SK-N-SH treated with all-trans-retinoic acid at 6 μM for 48 hours (cell line): ENCODE data around the gene MACROD1.

Source experiments
- ATAC-seq: fragments of 200-7000 bp; cut with Tn5 transposase; 3 replicates; pipeline ENCODE4 v1.9.1; 2020; ENCODE audit warnings: mild to moderate bottlenecking, moderate library complexity
- ARNTL ChIP-seq: fragments of 450-650 bp; formaldehyde crosslinking; IDR thresholded peaks from 2 replicates; pipeline ENCODE4 v1.5.0; 2020; ENCODE audit warnings: low read depth, mild to moderate bottlenecking, moderate library complexity, borderline replicate concordance
- BACH2 ChIP-seq: fragments of 250-450 bp; sonication (Bioruptor Pico); IDR thresholded peaks from 2 replicates; pipeline ENCODE4 v1.9.0; 2021; ENCODE audit warnings: mild to moderate bottlenecking, borderline replicate concordance
- ESRRG ChIP-seq: fragments of 250-450 bp; sonication (Bioruptor Pico); IDR thresholded peaks from 2 replicates; pipeline ENCODE4 v1.6.1; 2021; ENCODE audit warnings: mild to moderate bottlenecking
- GLIS3 ChIP-seq: fragments of 250-450 bp; sonication (Bioruptor Pico); IDR thresholded peaks from 2 replicates; pipeline ENCODE4 v1.5.0; 2020; ENCODE audit warnings: mild to moderate bottlenecking, moderate library complexity
- ISL1 ChIP-seq: fragments of 250-450 bp; sonication (Bioruptor Pico); IDR thresholded peaks from 2 replicates; pipeline ENCODE4 v2.1.2; 2022; ENCODE audit warnings: mild to moderate bottlenecking, moderate library complexity
- OSR1 ChIP-seq: fragments of 250-450 bp; sonication (Bioruptor Pico); IDR thresholded peaks from 2 replicates; pipeline ENCODE4 v1.8.0; 2022; ENCODE audit warnings: moderate library complexity, mild to moderate bottlenecking, inconsistent platforms
- POU6F1 ChIP-seq: fragments of 250-450 bp; sonication (Bioruptor Pico); IDR thresholded peaks from 2 replicates; pipeline ENCODE4 v1.8.0; 2021; ENCODE audit warnings: low read depth, mild to moderate bottlenecking, moderate library complexity, borderline replicate concordance
- PPARA ChIP-seq: fragments of 250-450 bp; sonication (Bioruptor Pico); IDR thresholded peaks from 2 replicates; pipeline ENCODE4 v1.5.0; 2020; ENCODE audit warnings: mild to moderate bottlenecking, borderline replicate concordance
- RARB ChIP-seq: fragments of 250-450 bp; sonication (Bioruptor Pico); IDR thresholded peaks from 2 replicates; pipeline ENCODE4 v1.8.0; 2021; ENCODE audit warnings: mild to moderate bottlenecking, moderate library complexity
- SNAI2 ChIP-seq: fragments of 250-450 bp; sonication (Bioruptor Pico); IDR thresholded peaks from 2 replicates; pipeline ENCODE4 v1.5.0; 2020; ENCODE audit warnings: mild to moderate bottlenecking, moderate library complexity
- TCF4 ChIP-seq: fragments of 250-450 bp; sonication (Bioruptor Pico); IDR thresholded peaks from 2 replicates; pipeline ENCODE4 v1.8.0; 2021; ENCODE audit warnings: mild to moderate bottlenecking, moderate library complexity, borderline replicate concordance
- TOX ChIP-seq: fragments of 250-450 bp; sonication (Bioruptor Pico); IDR thresholded peaks from 2 replicates; pipeline ENCODE4 v1.8.0; 2021; ENCODE audit warnings: mild to moderate bottlenecking, moderate library complexity, borderline replicate concordance
- ZC3H10 ChIP-seq: fragments of 250-450 bp; sonication (Bioruptor Pico); IDR thresholded peaks from 2 replicates; pipeline ENCODE4 v1.5.1; 2021; ENCODE audit warnings: mild to moderate bottlenecking, moderate library complexity
- ZFP3 ChIP-seq: fragments of 250-450 bp; sonication (Bioruptor Pico); IDR thresholded peaks from 2 replicates; pipeline ENCODE4 v1.5.0; 2020; ENCODE audit warnings: mild to moderate bottlenecking, moderate library complexity
- ZFP30 ChIP-seq: fragments of 450-650 bp; formaldehyde crosslinking; IDR thresholded peaks from 2 replicates; pipeline ENCODE4 v1.5.0; 2022; ENCODE audit warnings: mild to moderate bottlenecking, moderate library complexity
- ZNF565 ChIP-seq: fragments of 450-650 bp; formaldehyde crosslinking; conservative IDR thresholded peaks from 2 replicates; pipeline ENCODE4 v1.5.0; 2020; ENCODE audit warnings: low read depth, mild to moderate bottlenecking, moderate library complexity
- ZNF70 ChIP-seq: fragments of 450-650 bp; formaldehyde crosslinking; IDR thresholded peaks from 2 replicates; pipeline ENCODE4 v1.5.0; 2020; ENCODE audit warnings: mild to moderate bottlenecking, moderate library complexity
- ZNF8 ChIP-seq: fragments of 450-650 bp; formaldehyde crosslinking; IDR thresholded peaks from 2 replicates; pipeline ENCODE4 v1.5.0; 2020; ENCODE audit warnings: mild to moderate bottlenecking, moderate library complexity
- TF ChIP-seq, protein P1 (sequence below): fragments of 250-450 bp; sonication (Bioruptor Pico); IDR thresholded peaks from 2 replicates; pipeline ENCODE4 v1.5.1; 2020; ENCODE audit warnings: low read depth, mild to moderate bottlenecking, moderate library complexity
- TF ChIP-seq, protein P2 (sequence below): fragments of 250-450 bp; sonication (Bioruptor Pico); IDR thresholded peaks from 2 replicates; pipeline ENCODE4 v1.8.0; 2020; ENCODE audit warnings: mild to moderate bottlenecking, moderate library complexity, borderline replicate concordance
- TF ChIP-seq, protein P3 (sequence below): fragments of 250-450 bp; sonication (Bioruptor Pico); IDR thresholded peaks from 2 replicates; pipeline ENCODE4 v1.5.1; 2021; ENCODE audit warnings: mild to moderate bottlenecking, moderate library complexity

The MACROD1 gene

GRCh38 chr11:64210301-64211020 is 44.5 kb upstream of the MACROD1 start:
- no peak for TF ChIP-seq ZFP3 (CRISPR knock-in tag)
- no peak for TF ChIP-seq ISL1
- no peak for TF ChIP-seq SNAI2 (CRISPR knock-in tag)
- TF ChIP-seq, protein P1, sequence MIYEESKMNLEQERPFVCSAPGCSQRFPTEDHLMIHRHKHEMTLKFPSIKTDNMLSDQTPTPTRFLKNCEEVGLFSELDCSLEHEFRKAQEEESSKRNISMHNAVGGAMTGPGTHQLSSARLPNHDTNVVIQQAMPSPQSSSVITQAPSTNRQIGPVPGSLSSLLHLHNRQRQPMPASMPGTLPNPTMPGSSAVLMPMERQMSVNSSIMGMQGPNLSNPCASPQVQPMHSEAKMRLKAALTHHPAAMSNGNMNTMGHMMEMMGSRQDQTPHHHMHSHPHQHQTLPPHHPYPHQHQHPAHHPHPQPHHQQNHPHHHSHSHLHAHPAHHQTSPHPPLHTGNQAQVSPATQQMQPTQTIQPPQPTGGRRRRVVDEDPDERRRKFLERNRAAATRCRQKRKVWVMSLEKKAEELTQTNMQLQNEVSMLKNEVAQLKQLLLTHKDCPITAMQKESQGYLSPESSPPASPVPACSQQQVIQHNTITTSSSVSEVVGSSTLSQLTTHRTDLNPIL (CRISPR knock-in tag), result no peak
- TF ChIP-seq TOX (CRISPR knock-in tag), result no peak
- TF ChIP-seq ESRRG (CRISPR knock-in tag), result no peak
- no peak for TF ChIP-seq ZC3H10 (CRISPR knock-in tag)
- TF ChIP-seq ZFP30, result no peak
- no peak for TF ChIP-seq PPARA (CRISPR knock-in tag)
- TF ChIP-seq GLIS3, result no peak
- no peak for TF ChIP-seq ZNF8 (CRISPR knock-in tag)
- TF ChIP-seq RARB, result no peak
- no peak for TF ChIP-seq POU6F1 (CRISPR knock-in tag)
- TF ChIP-seq ZNF565 (CRISPR knock-in tag), result no peak
- no peak for TF ChIP-seq ZNF70
- no peak for TF ChIP-seq ARNTL
- ATAC-seq, result no peak

DNA sequence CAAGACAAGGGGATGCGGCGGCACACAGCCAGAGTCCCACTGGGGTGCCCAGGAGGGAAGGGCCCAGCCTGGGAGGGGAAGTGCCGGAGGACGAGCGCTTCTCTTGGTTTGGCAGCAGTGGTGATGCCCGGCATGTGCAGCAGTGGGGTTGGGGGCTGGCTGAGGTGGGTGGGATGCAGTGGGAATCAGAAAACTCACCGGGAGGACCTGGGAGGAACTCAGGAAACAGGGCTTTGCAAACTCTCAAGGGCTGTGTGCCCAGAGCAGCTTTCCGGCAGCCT is 43.6 kb upstream of the MACROD1 start:
- TF ChIP-seq OSR1 (CRISPR knock-in tag) (no peak), ESRRG (CRISPR knock-in tag) (no peak), ZNF8 (CRISPR knock-in tag) (no peak), ARNTL (no peak), PPARA (CRISPR knock-in tag) (no peak), ISL1 (no peak), ZC3H10 (CRISPR knock-in tag) (no peak), GLIS3 (no peak), POU6F1 (CRISPR knock-in tag) (no peak), BACH2 (CRISPR knock-in tag) (no peak), TCF4 (CRISPR knock-in tag) (no peak), TOX (CRISPR knock-in tag) (no peak), ZNF565 (CRISPR knock-in tag) (no peak), ZNF70 (no peak), RARB (no peak)
- TF ChIP-seq, protein P2, sequence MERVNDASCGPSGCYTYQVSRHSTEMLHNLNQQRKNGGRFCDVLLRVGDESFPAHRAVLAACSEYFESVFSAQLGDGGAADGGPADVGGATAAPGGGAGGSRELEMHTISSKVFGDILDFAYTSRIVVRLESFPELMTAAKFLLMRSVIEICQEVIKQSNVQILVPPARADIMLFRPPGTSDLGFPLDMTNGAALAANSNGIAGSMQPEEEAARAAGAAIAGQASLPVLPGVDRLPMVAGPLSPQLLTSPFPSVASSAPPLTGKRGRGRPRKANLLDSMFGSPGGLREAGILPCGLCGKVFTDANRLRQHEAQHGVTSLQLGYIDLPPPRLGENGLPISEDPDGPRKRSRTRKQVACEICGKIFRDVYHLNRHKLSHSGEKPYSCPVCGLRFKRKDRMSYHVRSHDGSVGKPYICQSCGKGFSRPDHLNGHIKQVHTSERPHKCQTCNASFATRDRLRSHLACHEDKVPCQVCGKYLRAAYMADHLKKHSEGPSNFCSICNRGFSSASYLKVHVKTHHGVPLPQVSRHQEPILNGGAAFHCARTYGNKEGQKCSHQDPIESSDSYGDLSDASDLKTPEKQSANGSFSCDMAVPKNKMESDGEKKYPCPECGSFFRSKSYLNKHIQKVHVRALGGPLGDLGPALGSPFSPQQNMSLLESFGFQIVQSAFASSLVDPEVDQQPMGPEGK (CRISPR knock-in tag), result no peak
- TF ChIP-seq, protein P3, sequence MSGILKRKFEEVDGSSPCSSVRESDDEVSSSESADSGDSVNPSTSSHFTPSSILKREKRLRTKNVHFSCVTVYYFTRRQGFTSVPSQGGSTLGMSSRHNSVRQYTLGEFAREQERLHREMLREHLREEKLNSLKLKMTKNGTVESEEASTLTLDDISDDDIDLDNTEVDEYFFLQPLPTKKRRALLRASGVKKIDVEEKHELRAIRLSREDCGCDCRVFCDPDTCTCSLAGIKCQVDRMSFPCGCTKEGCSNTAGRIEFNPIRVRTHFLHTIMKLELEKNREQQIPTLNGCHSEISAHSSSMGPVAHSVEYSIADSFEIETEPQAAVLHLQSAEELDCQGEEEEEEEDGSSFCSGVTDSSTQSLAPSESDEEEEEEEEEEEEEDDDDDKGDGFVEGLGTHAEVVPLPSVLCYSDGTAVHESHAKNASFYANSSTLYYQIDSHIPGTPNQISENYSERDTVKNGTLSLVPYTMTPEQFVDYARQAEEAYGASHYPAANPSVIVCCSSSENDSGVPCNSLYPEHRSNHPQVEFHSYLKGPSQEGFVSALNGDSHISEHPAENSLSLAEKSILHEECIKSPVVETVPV, result no peak
- TF ChIP-seq, protein P1 (CRISPR knock-in tag), result no peak
- no peak for ATAC-seq
